ENCODE measurements around the gene AP1G1. TPM values are rescaled to one million over a fixed set of nuclear protein-coding genes. Genes with fewer than 3 reads are reported as not detected.

Gene AP1G1
- total and polyA plus RNA-seq, 2 donors from 2014 or later, result 28.0 to 111 TPM

GRCh38 chr16:71767060-71767900 lies 41.4 kb downstream of the AP1G1 start:
- Histone ChIP-seq H3K27me3 (ENCODE audit: control insufficient read depth, insufficient read depth, low read length) (no peaks in the 10 kb centered on the region), H3K9ac (ENCODE audit: low read length in 3 of 3) (no peak overlapping the region), H3K4me3 (ENCODE audit: low read length in 3 of 3) (no peak overlapping the region), H3K27ac (ENCODE audit: low read depth in 2 of 2, low read length in 2 of 2) (no peak overlapping the region), H3K36me3 (ENCODE audit: control insufficient read depth in 2 of 3, insufficient read depth in 3 of 3, low read length in 3 of 3) (peaks cover 13 to 20% (median 16%) of the 10 kb centered on the region in 3 donors), H3K4me1 (ENCODE audit: control insufficient read depth in 2 of 3, insufficient read depth in 2 of 3, low read depth in 1 of 3, low read length in 3 of 3) (no peaks in the 10 kb centered on the region), H3K9me3 (ENCODE audit: control insufficient read depth in 2 of 3, insufficient read depth in 1 of 3, low read length in 3 of 3) (no peaks in the 10 kb centered on the region)
- intact Hi-C loops (cut with DNase I), result no loop called here
- DNase-seq (no peak), FAIRE-seq (no peak)
- TF ChIP-seq CTCF (IDR thresholded peaks at IDR 0.05; ENCODE audit: borderline replicate concordance, extremely low read depth, insufficient read depth), result no peak

GRCh38 chr16:71762186-71762585 lies 46.4 kb downstream of the AP1G1 start:
- Histone ChIP-seq H3K4me3 (ENCODE audit: low read length in 3 of 3) (no peak overlapping the region), H3K9me3 (ENCODE audit: control insufficient read depth in 2 of 3, insufficient read depth in 1 of 3, low read length in 3 of 3) (no peaks in the 10 kb centered on the region), H3K36me3 (ENCODE audit: control insufficient read depth in 2 of 3, insufficient read depth in 3 of 3, low read length in 3 of 3) (peaks cover 11 to 43% (median 28%) of the 10 kb centered on the region in 3 donors), H3K9ac (ENCODE audit: low read length in 3 of 3) (no peak overlapping the region), H3K27me3 (ENCODE audit: control insufficient read depth, insufficient read depth, low read length) (no peaks in the 10 kb centered on the region), H3K4me1 (ENCODE audit: control insufficient read depth in 2 of 3, insufficient read depth in 2 of 3, low read depth in 1 of 3, low read length in 3 of 3) (no peaks in the 10 kb centered on the region), H3K27ac (ENCODE audit: low read depth in 2 of 2, low read length in 2 of 2) (no peak overlapping the region)
- FAIRE-seq (no peak), DNase-seq (no peak)
- intact Hi-C loops (cut with DNase I), result no loop called here
- TF ChIP-seq CTCF (IDR thresholded peaks at IDR 0.05; ENCODE audit: borderline replicate concordance, extremely low read depth, insufficient read depth), result no peak

GRCh38 chr16:71761097-71761496 lies 47.5 kb downstream of the AP1G1 start:
- H3K4me1 ChIP-seq (ENCODE audit: control insufficient read depth in 2 of 3, insufficient read depth in 2 of 3, low read depth in 1 of 3, low read length in 3 of 3), result no peaks in the 10 kb centered on the region
- intact Hi-C loops (cut with DNase I), result no loop called here
- TF ChIP-seq CTCF (IDR thresholded peaks at IDR 0.05; ENCODE audit: borderline replicate concordance, extremely low read depth, insufficient read depth), result no peak
- no peak overlapping the region for H3K4me3 ChIP-seq (ENCODE audit: low read length in 3 of 3)
- no peak for DNase-seq
- peaks cover 11 to 45% (median 30%) of the 10 kb centered on the region in 3 donors for H3K36me3 ChIP-seq (ENCODE audit: control insufficient read depth in 2 of 3, insufficient read depth in 3 of 3, low read length in 3 of 3)
- H3K9me3 ChIP-seq (ENCODE audit: control insufficient read depth in 2 of 3, insufficient read depth in 1 of 3, low read length in 3 of 3), result no peaks in the 10 kb centered on the region
- H3K9ac ChIP-seq (ENCODE audit: low read length in 3 of 3), result no peak overlapping the region
- H3K27me3 ChIP-seq (ENCODE audit: control insufficient read depth, insufficient read depth, low read length), result no peaks in the 10 kb centered on the region
- no peak for FAIRE-seq
- no peak overlapping the region for H3K27ac ChIP-seq (ENCODE audit: low read depth in 2 of 2, low read length in 2 of 2)
